NCI-H146 (cell line): ENCODE measurements around the gene IFTAP.

Experiments used
- DNase-seq: peaks from one replicate; lab custom pipeline; 2025; lab: John Stamatoyannopoulos, UW

Gene IFTAP

GRCh38 chr11:36594316-36594989 is at the start of gene IFTAP:
IFTAP (plus strand) TSS chr11:36594502; CDS start chr11:36610104, 15,602 bp downstream.
- peak; percentile 77 for DNase-seq

DNA sequence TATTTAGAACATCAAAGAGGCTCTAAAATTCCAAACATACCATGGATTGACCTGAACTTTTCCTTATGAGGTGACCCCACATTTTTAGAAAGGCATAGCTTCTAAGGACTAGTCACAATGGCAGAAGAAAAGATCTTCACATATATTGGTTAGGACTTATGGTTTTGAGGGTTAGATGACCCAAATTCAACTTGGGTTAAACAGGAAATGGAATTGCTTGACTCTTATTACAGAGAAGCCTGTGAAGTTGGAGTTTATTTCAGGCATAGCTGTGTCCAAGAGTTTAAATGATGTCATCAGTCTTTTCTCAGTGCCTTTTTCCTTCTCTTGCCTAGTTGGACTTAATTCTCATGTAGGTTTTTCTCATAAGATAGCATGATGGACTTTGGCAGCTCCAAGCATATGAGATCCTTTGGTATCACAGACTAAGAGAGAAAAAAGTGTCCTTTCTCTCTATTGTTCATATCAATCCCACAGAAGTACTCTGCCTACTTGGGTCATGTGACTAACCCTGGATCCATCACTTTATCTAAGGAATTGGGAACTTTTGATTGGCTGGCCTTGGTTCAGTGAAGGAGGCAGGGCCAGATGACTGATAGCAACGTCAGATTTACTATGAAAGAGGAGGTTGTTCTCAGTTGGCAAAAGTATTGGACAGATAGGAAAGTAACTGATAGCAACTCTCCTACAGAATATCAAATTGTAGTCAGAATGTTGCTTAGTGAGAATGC is 43.8 kb upstream of the IFTAP start:
- no peak for DNase-seq

- peak; percentile 26 for DNase-seq
These were observed 36.9 kb upstream of the IFTAP start for GRCh38 chr11:36557390-36557789.

DNA sequence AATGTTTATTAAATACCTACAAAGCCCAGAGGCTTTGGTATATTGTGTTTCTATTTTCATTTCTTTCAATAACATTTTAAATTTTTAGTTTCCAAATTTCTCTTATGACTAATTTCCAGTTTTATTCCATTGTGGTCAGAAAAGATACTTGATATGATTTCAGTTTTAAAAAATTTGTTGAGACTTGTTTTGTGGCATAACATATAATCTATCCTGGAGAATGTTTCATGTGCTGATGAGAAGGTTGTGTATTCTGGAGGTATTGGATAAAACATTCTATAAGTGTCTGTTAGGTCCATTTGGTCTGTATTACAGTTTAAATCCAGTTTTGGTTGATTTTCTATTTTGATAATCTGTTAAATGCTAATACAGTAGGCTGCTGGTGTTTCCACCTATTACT is 36.3 kb upstream of the IFTAP start:
- DNase-seq: no peak

DNA sequence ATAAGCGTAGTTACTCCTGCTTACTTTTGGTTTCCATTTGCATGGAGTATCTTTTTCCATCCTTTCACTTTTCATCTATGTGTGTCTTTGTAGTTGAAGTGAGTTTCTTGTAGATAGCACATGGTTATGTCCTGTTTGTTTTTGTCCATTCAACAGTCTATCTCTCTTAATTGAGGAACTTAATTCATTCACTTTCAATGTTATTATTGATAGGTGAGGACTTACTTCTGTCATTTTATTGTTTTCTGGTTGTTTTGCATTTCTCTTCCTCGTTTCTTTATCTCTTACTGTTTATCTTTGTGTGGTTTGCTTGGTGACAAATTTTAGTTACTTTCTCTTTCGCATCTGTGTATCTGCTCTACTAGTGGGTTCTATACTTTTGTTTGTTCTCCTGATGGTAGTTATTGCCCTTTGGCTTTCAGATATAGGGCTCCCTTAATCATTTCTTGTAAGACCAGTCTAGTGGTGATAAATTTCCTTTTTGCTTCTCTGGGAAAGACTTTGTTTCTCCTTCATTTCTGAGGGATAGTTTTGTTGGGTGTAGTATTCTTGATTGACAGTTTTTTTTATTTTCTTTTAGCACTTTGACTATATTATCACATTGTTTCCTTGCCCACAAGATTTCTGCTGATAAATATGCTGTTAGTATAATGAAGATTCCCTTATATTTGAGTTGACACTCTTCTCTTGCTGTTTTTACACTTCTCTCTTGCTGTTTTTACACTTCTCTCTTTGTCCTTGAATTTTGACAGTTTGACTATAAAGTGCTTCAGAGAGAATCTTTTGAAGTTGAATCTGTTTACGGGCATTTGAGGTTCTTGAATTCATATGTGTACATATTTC is 35.5 kb upstream of the IFTAP start:
- no peak for DNase-seq

DNA sequence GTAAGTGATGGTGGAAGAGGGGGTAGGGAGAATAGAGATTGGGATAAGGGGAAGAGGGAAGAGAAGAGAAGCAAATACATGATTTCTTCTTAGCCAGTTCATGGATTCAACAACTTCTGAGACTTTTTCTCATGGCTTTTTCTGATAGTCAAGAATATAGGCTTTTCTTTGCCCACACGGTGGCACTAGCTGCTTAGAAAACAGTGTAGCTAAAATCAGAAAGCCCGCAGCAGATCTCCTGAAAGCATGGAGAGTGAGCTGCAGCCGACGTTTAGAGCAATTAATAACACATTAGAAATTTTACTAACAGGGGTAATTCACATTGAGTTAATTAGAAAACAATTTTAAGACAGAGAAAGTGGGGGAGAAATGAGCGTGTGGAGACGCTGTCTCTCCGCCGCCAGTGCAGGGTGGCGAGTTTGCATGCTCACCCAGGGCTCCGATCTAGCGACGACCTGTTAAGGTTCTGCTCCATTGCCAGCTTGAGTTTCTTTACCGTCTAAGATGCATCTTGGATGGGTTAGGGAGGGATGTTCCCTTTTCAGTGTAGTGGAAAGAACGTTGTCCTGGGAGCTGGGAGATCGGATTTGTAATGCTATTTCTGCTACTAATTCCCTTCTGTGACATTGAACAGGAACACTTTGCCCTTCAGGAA is 29.8 kb upstream of the IFTAP start:
- peak; percentile 27 for DNase-seq

DNA sequence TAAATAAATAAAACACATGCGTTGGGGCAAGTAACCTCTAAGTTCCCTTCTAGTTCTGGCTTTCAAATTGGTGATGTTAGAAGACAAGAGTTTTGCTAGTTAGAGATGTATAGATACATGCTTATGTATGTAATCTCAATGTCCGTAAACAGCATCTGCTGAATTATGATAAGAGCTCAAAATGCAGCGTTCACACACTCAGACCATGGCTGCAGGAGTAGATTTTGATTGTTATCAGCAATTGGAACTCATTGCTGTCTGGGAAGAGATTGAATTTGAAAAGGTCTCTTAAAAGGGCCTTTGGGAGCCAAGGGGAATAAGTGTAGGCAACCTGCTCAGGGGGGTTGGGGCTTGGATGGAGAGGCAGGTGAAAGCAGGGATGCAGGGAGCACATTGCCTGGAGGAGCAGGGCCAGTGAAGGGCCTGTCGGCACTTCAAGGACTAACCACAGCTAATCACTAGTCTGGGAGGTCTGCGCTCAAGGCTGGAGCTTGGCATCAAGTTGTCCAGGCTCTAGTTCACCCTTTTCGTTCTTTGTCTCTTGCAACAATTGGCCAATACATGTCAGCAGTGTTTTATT is 29.2 kb upstream of the IFTAP start:
- DNase-seq: no peak

GRCh38 chr11:36566407-36567053 is 27.8 kb upstream of the IFTAP start:
- no peak for DNase-seq

- no peak for DNase-seq
These were observed 26.6 kb upstream of the IFTAP start, which contains the start of gene RAG1 for GRCh38 chr11:36567694-36568093. RAG1 (plus strand) TSS chr11:36568007; CDS start chr11:36573305, 5,298 bp downstream.

DNA sequence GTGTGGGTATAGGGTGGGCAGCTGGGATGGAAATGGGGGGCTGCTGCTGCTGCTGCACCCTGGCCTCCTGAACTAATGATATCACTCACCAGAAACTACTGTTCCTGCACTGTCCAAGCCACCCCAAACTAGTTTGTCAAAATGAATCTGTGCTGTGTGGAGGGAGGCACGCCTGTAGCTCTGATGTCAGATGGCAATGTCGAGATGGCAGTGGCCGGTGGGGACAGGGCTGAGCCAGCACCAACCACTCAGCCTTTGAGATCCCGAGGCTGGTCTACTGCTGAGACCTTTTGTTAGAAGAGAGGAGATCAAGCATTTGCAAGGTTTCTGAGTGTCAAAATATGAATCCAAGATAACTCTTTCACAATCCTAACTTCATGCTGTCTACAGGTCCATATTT is 25.2 kb upstream of the IFTAP start:
- no peak for DNase-seq

- no peak for DNase-seq
These were observed 19.8 kb upstream of the IFTAP start for GRCh38 chr11:36574486-36574885.

- DNase-seq: no peak
These were observed 16.9 kb upstream of the IFTAP start for GRCh38 chr11:36577373-36577772.

- DNase-seq: no peak
These were observed 16.4 kb upstream of the IFTAP start for GRCh38 chr11:36577859-36578258.

DNA sequence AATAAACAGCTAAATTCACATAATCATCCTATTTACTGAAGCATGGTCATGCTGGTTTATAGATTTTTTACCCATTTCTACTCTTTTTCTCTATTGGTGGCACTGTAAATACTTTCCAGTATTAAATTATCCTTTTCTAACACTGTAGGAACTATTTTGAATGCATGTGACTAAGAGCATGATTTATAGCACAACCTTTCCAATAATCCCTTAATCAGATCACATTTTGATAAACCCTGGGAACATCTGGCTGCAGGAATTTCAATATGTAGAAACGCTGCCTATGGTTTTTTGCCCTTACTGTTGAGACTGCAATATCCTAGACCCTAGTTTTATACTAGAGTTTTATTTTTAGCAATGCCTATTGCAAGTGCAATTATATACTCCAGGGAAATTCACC is 15.8 kb upstream of the IFTAP start:
- no peak for DNase-seq

GRCh38 chr11:36581536-36581935 is 12.8 kb upstream of the IFTAP start:
- DNase-seq: no peak

- no peak for DNase-seq
These were observed 10.6 kb upstream of the IFTAP start for GRCh38 chr11:36583667-36584066.

DNA sequence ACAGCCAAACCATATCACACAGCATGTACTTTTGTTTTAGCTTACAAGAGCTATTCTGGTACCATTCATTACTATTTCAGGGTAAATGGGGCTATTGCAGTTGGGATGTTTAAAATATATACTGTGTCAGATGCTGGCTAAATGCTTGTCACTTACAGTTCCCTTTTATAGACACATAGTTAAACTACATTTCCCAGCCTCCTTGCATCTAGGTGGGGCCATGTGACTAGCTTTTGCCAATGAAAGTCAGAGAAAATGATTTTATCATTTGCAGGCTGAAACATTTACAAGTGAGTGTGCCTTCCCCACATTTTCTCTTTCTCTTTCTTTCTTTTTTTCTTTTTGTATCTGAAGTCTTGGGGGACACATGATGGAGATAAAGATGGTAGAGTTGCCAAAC is 7.8 kb upstream of the IFTAP start:
- no peak for DNase-seq

DNA sequence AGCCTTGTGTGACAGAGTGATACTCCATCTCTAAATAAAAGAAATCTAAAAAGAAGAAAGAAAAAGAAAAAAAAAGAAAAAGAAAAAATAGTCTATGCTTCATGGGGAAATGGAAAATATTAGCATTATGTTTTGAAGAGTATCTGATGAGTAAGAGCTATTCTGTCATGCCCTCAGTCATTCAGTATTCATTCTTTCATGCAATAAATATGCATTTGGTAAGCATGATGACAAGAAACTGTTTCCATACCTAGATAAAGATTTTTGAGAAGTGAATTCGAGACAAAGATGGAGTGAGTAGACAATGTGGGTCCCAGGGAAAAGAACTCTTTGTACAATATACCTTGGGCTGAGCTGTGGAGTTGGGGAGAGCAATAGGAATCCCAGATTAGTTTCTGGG is 6.2 kb upstream of the IFTAP start:
- no peak for DNase-seq

DNA sequence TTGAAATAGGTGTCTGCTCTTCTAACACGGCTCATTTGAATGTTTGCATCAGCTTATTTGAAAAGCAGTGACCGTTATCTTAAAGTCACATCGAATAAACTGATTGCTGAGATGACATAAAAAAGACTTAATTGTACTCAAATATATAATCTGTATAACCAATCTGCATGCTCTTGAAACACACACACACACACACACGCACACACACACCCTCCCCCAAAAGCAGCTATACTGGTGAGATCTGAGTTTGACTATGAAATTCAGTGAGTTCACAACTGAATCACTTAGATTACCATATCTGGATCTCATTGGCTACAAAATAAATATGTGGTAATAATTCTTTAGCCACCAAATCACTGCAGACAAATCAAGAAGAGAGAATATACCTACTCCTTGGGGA is 3.8 kb upstream of the IFTAP start:
- no peak for DNase-seq

DNA sequence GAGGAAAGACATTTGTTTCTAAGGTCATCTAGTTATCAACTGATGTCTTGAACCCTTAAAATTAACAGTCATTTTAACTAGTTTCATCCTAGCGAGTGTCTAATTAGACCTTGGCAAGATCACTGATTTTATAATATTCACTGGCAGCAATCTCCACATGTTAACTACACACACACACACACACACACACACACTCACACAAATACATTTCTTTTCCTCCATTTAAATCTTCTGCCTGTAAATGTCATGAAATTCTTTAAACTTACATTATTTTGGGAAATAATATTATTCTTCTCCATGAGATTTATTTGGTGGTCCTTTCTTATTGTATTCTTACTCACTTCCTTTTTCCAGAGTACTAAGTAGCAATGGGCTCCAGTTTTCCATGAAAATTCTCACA is 2.9 kb upstream of the IFTAP start:
- DNase-seq: no peak

DNA sequence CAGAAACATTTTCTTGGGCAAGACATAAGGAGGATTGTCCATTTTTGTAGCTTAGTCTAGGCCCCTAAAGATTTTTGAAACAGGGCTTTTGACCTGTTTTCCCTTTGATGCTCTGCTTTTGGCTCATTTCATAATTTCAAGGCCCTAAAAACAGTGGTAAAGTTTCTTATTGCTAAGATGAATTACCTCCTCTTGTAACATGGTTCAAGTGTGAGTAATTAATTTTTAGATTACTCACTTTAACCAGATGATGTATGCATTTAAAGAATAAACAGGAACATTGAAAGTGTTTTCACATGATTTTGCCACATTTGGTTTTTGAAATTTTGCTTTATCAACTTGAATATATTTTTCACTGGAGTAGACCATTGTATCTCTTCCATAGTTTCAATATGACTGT is 2.6 kb downstream of the IFTAP start:
- no peak for DNase-seq
